ENCODE data around the gene TBX5. TPM values are rescaled to one million over a fixed set of nuclear protein-coding genes. Genes with fewer than 3 reads are reported as not detected.

TBX5 gene
- total RNA-seq, 3 donors from 2014 or later = not detected

GRCh38 chr12:114319422-114319821 lies 86.5 kb downstream of the TBX5 start:
- H3K36me3 ChIP-seq (ENCODE audit: low read depth) = no peaks in the 10 kb centered on the region
- TF ChIP-seq CTCF (IDR thresholded peaks at IDR 0.05) = no peak
- no peak overlapping the region for H3K4me3 ChIP-seq
- intact Hi-C loops (cut with DNase I, micrococcal nuclease) = no loop called here
- no peak for DNase-seq
- no peaks in the 10 kb centered on the region for H3K9me3 ChIP-seq
- ATAC-seq = no peak
- H3K4me1 ChIP-seq (ENCODE audit: low read depth) = no peaks in the 10 kb centered on the region

GRCh38 chr12:114318984-114319383 lies 87.0 kb downstream of the TBX5 start:
- no peaks in the 10 kb centered on the region for H3K4me1 ChIP-seq (ENCODE audit: low read depth)
- no peaks in the 10 kb centered on the region for H3K9me3 ChIP-seq
- DNase-seq = no peak
- H3K4me3 ChIP-seq = no peak overlapping the region
- no peak for ATAC-seq
- TF ChIP-seq CTCF (IDR thresholded peaks at IDR 0.05) = no peak
- intact Hi-C loops (cut with DNase I, micrococcal nuclease) = no loop called here
- no peaks in the 10 kb centered on the region for H3K36me3 ChIP-seq (ENCODE audit: low read depth)

- no peaks in the 10 kb centered on the region for H3K36me3 ChIP-seq (ENCODE audit: low read depth)
- intact Hi-C loops (cut with DNase I, micrococcal nuclease) = no loop called here
- ATAC-seq = no peak
Observed at GRCh38 chr12:114316076-114316475, 89.9 kb downstream of the TBX5 start.

GRCh38 chr12:114314974-114315720 lies 90.8 kb downstream of the TBX5 start:
- intact Hi-C loops (cut with DNase I, micrococcal nuclease) = no loop called here
- H3K4me1 ChIP-seq (ENCODE audit: low read depth) = no peaks in the 10 kb centered on the region
- no peaks in the 10 kb centered on the region for H3K9me3 ChIP-seq
- H3K4me3 ChIP-seq = no peak overlapping the region
- no peak for TF ChIP-seq CTCF (IDR thresholded peaks at IDR 0.05)
- ATAC-seq = no peak
- no peaks in the 10 kb centered on the region for H3K36me3 ChIP-seq (ENCODE audit: low read depth)
- no peak for DNase-seq

More at GRCh38 chr12:114316076-114316475, 89.9 kb downstream of the TBX5 start:
- no peaks in the 10 kb centered on the region for H3K4me1 ChIP-seq (ENCODE audit: low read depth)
- no peaks in the 10 kb centered on the region for H3K9me3 ChIP-seq
- H3K4me3 ChIP-seq = no peak overlapping the region
- DNase-seq = no peak
- TF ChIP-seq CTCF (IDR thresholded peaks at IDR 0.05) = no peak

GRCh38 chr12:114314403-114314802 lies 91.5 kb downstream of the TBX5 start:
- intact Hi-C loops (cut with DNase I, micrococcal nuclease) = no loop called here
- no peak for TF ChIP-seq CTCF (IDR thresholded peaks at IDR 0.05)
- no peaks in the 10 kb centered on the region for H3K9me3 ChIP-seq
- no peaks in the 10 kb centered on the region for H3K36me3 ChIP-seq (ENCODE audit: low read depth)
- DNase-seq (no peak), ATAC-seq (no peak)
- no peak overlapping the region for H3K4me3 ChIP-seq
- no peaks in the 10 kb centered on the region for H3K4me1 ChIP-seq (ENCODE audit: low read depth)

Data from mucosa of descending colon (tissue), 3 donors.